Measurements from ENCODE around the gene RPS6KA5.
A peak's percentile ranks its signal among the peaks of the same experiment; 100 is the strongest.
"Not testable (repeated sequence)": the region's sequence is repeated elsewhere in the genome, so short reads cannot be mapped to it uniquely, and the experiment has no call there.

Gene RPS6KA5

DNA sequence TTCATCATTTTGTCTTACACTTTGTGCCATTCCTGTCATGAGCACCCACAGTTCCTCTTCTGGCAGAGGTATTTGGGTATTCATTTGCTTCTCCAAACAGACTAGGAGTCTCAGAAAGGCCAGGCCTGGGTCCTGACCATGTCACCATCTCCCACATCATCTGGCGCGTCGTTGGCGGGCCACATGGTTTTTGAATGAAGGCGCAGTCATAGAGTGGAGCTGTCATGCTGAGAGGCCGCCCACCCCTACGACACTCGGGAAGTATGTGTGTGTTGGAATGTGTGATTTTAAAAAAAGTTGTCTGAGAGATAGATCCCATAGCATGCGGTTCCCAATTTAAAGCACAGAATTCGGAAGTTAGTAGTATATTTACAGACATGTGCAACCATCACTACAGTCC lies 228.6 kb downstream of the RPS6KA5 start:
- no peak for DNase-seq (ENCODE audit: low read depth)

DNA sequence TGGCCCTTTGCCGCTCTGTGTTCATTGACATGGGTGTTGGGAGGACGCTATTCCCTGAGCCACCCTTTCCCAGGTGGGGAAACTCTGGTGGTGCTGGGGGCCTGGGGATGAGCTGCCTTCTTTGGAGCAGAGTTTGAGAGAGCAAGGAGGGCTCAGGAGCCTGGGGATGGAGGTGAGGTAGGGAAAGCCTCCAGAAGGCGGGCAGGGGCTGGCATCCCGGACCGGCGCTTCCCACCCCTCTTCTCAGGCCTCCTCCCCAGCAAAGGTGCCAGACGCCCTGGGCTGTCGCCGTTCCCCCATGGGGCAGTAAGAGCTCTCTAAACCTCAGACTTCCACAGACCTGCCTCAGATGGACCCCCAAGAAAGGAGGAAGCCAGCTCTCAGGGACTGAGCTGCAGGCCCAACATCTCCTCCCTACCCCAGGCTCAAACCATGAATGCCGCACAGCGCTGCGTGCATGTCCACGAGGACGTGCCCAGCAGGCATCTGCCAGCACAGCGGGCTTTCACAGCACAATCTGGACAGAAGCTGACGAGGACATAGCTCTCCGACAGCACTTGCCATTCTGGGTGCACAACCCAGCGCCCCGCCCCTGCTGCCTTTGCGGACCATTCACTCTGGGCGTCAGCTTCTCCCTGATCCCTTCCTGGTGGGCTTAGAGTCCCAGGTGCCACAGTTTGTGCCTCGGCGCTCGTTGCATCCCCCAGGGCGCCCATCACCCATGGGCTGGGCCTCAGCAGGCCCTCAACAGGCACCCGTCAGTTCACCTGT lies 229.3 kb downstream of the RPS6KA5 start:
- no peak for DNase-seq (ENCODE audit: low read depth)

DNA sequence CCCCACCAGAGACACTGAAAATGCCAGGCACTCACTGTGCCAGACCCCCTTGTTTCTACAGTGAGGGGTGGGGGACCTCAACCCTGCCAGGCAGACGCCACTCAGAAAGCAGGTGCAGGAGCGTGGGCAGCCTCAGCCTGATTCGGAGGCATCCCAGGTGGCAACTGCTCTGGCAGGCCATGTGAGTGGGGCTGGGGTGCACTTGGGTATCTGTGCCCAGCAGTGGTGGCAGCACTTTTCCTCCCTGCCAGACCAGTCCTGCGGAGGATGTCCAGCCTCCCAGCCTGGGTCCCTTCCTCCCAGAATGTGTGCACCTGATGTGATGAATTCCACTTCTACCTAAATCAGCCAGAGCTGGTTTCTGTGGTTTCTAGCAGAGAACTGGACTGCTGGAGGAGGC lies 230.8 kb downstream of the RPS6KA5 start:
- no peak for DNase-seq (ENCODE audit: low read depth)

DNA sequence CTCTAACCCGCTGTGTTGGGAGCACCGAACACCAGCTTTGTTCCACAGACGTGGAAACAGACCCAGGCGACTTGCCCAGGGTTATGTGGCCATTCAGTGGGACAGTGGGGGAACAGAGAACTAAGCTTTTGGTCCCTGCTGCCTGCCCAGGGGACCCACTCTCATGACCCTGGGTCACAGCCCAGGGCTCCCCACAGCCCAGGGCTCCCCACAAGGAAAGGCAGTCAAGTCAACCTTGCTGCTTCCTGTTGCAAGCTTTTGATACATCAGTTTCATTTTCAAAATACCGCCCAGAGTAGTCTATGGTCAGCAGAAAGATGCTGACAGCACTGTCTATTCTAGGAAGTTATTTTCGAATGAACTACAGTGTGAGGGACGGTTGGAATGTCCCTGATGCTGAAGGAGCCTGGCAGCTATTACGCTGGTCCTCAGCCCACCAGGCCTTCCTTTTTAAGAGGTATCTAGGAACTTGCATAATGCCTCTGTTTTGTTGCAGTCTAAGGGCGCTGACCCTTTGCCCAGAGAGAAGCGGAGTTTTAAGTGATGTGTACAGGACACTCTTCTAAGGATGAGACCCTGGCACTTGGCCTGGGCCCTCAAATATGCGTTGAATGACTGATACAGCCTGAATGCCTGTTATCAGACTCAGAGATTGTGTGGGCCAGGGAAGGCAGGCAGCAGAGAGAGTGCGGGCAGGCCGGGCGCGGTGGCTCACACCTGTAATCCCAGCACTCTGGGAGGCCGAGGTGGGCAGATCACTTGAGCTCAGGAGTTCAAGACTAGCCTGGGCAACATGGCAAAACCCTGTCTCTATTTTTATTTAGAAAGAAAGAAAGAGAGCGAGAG lies 231.6 kb downstream of the RPS6KA5 start:
- no peak for DNase-seq (ENCODE audit: low read depth)

DNA sequence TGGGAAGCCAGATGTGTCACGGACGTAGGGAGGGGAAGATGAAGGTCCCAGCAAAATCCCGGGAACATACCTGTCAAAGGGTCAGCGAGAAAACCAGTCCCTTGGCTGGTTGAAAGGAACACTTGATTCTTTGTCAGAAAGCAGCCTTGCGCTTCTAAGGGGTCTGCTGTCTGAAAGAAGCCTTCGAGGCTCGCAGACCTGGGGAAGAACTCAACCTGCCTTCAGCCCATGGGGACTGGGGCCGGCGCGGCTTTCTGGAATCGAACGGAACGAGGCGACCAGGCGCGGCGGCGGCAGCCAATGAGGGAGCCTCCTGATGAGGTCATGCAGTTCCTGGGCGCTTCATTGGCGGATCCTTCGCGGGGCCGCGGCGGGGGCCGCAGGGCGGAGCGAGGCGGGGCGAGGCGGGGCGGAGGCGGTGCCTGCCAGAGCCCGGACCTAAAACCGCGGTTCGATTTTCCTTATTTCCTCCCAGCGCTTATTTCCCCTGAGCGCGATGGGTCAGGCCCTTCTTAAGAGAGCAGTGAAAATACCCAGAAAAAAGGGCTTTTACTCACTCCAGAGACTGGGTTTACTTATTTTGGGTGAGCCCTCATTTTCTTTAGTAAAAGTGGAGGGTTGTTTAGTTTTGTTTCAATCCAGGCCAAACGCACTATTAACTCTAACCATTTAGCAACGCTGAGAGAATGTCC lies 232.4 kb downstream of the RPS6KA5 start:
- DNase-seq (ENCODE audit: low read depth), result peak; percentile 84

DNA sequence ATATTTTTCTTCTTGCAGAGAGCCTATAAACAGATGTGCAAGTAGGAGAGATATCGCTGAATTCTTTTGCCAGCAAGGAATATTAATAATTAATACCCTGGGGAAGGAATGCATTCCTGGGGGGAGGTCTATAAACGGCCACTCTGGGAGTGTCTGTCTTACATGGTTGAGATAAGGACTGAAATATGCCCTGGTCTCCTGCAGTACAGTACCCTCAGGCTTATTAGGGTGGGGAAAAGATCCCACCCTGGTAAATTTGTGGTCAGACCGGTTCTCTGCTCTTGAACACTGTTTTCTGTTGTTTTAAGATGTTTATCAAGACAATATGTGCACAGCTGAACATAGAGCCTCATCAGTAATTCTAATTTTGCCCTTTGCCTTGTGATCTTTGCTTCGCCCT lies 236.9 kb downstream of the RPS6KA5 start:
- DNase-seq (ENCODE audit: low read depth), result not testable (repeated sequence)

DNA sequence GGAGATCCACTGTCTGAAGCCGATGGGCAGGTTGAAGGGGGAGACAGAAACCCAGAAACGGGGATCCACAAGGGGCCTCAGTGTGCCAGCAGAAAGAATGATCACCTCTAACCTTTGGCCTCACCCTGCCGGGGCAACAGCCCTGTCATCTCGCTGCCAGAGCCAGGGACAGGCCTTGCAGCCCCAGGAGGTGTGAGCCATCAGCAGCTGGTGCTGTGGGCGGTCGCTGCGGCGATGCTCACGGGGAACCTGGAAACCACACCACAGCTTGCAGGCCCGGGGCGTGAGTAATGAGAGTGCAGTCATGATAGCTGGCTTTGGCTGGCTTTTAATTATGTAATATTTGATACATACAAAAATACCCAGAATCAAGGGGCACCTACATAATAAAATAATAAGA lies 239.5 kb downstream of the RPS6KA5 start:
- DNase-seq (ENCODE audit: low read depth), result peak; percentile 72

DNA sequence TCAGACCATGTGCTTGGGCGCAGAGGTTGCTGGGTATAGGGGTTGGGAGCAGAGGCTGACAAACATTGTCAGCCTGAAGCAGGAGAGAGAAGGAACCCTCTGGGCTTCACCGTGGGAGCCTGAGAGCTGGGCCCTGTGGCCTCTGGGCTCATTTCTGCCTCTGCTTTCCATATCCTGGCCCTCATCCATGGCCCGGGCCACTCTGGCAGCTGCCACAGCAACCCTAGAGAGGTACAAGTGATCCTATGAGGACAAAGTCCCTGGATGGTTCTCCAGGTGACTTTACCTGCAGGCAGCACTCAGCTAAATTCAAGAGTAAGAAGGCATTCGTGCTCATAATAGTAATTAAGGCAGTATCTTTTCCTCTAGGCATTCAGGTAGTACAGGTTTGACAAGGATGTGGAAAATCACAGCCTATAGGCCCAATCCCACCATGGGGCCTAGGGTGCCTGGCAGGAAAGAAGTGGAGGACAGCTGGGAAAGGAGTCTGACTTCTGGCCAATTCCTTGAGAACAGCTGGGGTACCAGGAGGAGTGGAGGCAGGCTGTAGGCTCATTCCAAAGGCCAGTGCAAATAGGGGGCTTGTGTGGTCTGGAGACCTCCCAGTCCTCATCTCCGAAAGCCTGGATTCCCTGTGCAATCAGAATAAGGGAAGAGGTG lies 240.6 kb downstream of the RPS6KA5 start:
- no peak for DNase-seq (ENCODE audit: low read depth)

DNA sequence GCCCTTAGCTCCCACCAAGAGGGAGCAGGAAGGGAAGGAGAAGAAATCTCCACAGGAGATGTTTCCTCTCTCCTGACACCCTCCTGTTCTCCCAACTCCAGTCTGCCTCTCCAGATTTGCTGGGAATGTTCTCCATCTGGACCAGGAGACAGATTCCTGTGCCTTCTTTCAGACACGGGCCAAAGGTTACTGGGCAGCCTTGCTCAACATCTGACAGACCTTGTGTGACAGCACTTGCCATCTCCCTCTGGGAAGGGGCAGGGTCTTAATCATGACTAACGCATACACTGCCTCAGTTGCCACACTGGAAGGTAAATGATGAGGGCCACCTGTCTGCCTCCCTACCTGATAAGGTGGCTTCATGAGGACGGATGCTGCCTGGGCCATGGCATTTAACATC lies 241.7 kb downstream of the RPS6KA5 start:
- no peak for DNase-seq (ENCODE audit: low read depth)

DNA sequence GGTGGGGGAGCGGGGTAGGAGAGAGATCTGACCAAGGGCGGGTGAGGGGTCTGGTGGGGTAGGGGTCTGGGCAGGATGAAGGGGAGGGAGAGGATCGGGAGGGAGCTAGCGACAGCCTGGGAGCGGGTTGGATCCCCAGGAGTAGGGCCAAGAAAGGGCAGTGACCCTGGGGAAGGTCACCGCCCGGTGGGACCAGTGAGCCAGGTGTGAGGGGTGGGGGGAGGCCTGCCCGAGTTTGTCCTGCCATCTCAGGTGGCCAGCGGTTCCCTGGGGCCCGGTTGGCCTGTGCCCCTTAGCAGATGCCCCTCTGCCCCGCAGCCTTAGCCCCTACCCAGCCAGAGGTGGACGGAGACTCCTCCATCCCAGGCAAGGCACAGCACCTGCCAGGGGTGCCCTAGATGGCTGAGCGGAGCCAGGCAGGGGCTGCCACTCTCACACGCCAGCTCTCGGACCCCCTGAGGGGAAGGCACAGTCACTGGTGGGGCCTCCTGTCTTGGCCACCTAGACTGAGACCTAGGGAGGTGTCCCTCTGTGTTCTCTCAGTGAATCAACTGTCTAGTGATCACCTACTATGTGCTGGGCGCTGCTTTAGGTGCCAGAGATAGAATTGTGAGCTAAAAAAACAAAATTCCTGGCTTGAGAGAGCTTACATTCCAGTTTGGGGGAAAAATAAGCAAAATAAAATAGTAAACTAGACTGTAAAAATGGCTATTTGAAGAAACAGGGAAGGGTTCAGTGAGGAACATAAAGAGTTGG lies 243.6 kb downstream of the RPS6KA5 start:
- DNase-seq (ENCODE audit: low read depth), result no peak

DNA sequence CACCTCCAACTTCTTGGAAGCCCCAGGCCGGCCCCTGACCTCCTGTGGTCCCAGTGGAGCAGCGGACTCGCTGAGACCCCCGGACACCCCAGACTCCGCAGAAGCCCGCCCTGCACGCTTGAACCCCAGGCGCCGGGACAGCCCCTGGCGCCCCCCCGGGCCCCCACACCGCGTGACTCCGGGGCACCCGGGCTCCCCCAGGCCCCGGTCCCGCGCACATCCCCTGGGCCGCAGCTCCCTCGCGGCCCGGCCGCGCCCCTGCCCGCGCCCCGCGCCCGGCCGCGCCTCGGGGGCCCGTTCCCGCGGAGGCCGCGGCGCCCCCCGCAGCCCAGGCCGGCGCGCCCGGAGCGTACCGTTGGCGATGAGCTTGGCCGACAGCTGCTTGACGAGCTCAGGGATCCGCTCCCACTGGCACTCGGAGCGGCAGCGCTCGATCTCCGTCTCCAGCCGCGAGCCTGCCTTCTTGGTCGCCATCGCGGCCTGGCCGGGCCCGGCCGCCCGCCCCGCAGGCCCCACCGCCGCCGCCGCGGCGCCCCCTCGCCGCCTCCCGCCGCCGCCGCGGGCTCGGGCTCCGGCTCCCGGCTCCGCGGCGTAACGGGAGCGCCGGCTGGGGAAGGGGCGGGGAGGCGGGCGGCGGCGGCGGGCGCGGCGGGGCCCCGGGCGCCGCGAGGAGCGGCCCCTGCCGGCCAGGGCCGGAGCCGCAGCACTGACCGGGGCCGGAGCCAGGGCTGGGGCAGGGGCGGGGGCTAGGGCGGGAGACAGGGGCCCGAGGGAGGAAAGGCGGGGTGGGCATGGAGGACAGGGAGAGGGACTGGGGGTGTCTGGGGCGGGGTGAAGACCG lies 244.4 kb downstream of the RPS6KA5 start, which contains the start of gene TTC7B:
TTC7B (minus strand) TSS at position 609 of the 841 bp plus-strand sequence; CDS start at position 474, 135 bp downstream.
- DNase-seq (ENCODE audit: low read depth), result no peak

DNA sequence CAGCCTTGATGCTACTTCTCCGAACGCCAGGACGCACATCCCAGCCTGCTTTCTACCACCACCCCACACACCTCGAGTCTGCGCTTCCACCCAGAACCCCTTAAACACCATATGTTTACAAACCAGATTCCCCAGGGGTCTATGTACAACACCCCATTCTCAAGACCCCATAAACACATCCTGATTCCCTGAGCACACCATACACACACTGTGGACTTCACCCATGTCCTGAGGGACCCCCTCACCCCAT lies 244.9 kb downstream of the RPS6KA5 start:
- DNase-seq (ENCODE audit: low read depth), result no peak

DNA sequence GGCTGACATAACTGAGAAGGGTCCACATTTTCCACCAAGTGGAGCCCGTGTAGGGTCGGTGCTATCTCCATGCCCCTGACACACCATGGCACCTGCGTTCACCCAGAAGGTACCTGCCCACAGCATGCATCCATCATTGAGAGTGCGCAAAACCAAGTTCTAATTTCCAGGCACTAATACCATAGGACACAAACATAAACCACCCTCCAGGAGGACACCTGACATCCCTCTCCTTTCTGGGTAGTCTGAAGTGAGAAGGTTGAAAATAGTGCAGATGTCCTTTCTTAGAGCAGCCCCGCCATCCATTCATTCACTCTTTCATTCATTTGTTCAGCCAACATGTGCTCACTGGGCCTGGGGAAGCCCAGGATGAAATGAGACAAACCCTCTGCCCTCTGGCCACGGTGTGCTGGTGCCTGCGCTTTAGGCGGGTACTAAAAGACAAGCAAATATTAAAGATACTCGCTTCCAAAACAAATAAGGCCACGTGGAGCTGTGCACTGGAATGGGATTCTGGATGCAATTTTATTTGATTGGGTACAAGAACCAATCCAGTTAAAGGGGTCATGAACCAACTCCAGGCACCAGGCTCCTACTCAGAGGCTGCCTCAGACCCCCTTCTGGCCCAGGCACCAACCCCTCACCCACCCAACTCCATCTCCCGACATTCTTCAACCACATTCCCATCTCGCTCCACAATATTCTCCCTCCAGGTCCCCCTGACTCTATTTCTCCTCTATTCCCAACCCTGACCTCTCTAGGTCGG lies 245.5 kb downstream of the RPS6KA5 start:
- DNase-seq (ENCODE audit: low read depth), result no peak

DNA sequence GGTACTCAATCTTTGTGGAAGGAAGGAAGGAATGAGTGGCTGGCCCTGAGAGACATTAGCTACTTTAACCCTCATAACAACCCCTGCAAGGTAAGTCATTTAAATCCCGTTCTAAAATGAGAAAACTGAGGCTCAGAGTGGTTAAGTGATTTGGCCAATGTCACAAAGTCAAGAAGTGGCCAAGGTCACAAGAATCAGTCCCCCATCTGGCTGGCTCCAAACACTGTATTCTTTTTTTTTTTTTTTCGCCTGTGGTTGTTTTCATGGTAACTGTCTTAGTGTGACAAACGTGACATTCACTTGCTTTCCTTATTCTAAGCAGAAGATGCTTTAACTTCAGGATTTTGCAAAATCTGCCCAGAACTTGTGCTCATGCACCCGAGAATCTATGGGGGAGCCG lies 247.0 kb downstream of the RPS6KA5 start:
- no peak for DNase-seq (ENCODE audit: low read depth)

DNA sequence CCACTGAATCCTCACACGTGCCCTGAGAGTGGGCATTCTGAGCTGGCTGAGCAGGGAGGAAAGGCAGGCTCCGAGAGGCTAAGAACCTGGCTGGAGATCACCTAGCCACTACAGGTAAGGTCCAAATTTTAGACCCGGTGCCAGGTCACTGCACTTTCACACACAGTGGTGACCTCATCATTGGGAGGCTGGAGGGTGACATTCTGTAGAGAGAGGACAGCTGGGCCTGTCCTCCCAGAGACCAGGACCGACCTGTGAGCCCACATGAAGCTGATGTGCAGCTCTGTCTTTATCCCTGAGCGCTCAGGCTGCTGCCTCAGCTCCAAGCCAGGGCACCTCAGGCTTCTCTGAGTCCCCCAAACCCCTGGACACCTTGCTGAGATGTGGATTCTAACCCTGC lies 248.3 kb downstream of the RPS6KA5 start:
- no peak for DNase-seq (ENCODE audit: low read depth)

DNA sequence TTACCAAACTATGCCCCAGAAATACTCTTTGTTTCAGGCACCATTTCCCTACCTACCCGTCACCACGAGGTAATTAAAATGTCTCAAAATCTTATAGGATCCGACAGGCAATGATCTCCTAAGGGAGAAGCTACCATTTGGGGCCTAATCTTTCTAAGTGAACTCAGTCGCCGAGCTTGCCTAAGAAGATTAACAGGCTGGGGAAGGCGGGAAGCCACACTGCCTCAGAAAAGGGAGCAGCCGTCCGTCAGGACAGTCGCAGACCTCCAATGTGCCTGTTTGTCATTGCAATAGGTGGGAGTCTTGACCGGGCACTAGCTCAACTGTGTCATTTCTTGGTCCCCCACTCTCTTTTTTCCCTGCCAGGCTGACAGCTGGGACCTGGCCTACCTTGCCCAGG lies 248.8 kb downstream of the RPS6KA5 start:
- DNase-seq (ENCODE audit: low read depth), result no peak

DNA sequence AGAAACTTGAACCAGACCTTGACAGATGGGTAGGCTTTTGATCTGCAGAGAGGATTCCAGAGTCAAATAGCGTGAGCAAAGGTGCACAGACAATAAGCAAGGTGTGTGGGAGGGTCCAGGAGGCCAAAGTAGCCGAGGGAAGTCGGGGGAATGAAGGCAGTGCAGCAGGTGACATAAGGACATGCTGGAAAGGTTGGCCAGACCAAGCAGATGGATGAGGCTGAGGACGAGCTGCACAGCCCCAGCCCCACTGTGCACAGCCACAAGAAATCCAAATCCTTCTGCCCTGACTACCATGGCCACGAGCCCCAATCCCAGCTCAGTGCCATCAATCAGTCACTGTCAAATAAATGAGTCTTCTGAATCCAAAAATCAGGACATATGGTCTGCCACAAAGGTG lies 249.6 kb downstream of the RPS6KA5 start:
- DNase-seq (ENCODE audit: low read depth), result no peak

DNA sequence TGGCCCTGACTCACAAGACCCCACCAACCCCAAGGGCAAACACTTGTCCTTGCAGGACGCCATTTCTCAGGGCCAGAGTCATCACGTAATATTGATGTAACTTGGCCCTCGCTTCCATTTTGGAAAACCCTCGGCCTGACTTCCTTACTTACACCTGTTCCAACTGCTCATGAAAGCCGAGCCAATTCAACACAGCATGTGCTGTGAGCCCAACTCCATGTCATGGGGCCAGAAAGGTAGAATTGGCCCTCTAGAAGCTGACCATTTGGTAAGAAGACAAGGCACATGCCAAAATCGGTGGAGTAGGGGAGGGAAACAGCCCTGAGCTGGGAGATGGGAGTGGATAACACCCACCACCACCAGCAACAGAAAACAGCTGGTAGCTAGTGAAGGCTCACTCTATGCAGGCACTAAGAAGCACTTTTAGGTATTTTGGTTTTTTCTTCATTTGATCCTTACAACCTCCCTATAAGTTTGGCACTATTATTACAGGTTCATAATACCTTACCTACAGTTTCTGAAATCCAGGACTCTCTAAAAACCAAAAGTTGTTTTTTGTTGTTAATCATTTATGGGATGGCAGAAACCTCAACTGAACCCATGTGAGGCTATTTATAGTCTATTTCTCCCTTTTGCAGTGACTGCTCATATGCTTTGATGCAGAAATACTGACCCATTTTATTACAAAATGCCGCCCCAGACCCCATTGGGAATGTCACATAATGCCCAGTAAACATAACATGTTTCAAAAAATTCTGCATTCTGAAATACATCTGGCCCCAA lies 250.7 kb downstream of the RPS6KA5 start:
- DNase-seq (ENCODE audit: low read depth), result no peak
